ENCODE results near the gene ASF1A. TPM values are rescaled to one million over a fixed set of nuclear protein-coding genes. Genes with fewer than 3 reads are reported as not detected.

Gene ASF1A
- total and polyA plus RNA-seq, 12 donors: 11.7 to 27.2 (median 22.0) TPM

DNA sequence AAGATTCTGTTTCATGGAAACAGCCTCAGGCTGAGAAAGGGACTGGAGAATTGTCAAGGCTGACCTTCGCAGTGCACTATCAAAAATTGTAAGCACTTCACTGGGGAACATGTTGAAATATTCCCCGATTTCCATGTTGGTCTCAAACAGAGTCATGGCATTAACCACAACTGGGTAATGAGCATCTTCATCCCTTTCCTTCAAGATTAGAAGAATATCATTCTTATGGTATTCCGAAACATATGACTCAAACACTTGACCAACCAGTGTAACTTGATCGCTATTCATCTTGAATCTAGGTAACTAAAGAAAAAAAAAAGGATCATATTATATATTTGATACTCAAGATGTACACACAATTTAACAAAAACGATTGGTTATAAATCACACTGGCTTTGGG is 37.5 kb downstream of the ASF1A start:
- Histone ChIP-seq H3K27ac (no peak overlapping the region), H3K9me3 (no peaks in the 10 kb centered on the region), H3K4me3 (no peak overlapping the region), H3K36me3 (peaks cover 0 to 70% (median 13%) of the 10 kb centered on the region in 9 donors), H3K4me1 (peaks cover 0 to 25% (median 16%) of the 10 kb centered on the region in 9 donors), H3K27me3 (no peaks in the 10 kb centered on the region)
- 95 to 96% methylated on average over 5 of the region's 5 CpGs for WGBS, 2 donors
- TF ChIP-seq, protein P1, sequence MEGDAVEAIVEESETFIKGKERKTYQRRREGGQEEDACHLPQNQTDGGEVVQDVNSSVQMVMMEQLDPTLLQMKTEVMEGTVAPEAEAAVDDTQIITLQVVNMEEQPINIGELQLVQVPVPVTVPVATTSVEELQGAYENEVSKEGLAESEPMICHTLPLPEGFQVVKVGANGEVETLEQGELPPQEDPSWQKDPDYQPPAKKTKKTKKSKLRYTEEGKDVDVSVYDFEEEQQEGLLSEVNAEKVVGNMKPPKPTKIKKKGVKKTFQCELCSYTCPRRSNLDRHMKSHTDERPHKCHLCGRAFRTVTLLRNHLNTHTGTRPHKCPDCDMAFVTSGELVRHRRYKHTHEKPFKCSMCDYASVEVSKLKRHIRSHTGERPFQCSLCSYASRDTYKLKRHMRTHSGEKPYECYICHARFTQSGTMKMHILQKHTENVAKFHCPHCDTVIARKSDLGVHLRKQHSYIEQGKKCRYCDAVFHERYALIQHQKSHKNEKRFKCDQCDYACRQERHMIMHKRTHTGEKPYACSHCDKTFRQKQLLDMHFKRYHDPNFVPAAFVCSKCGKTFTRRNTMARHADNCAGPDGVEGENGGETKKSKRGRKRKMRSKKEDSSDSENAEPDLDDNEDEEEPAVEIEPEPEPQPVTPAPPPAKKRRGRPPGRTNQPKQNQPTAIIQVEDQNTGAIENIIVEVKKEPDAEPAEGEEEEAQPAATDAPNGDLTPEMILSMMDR (IDR thresholded peaks at IDR 0.05): no peak
- intact Hi-C loops (cut with DNase I): no loop called here
- ATAC-seq: no peak
- DNase-seq: no peak

DNA sequence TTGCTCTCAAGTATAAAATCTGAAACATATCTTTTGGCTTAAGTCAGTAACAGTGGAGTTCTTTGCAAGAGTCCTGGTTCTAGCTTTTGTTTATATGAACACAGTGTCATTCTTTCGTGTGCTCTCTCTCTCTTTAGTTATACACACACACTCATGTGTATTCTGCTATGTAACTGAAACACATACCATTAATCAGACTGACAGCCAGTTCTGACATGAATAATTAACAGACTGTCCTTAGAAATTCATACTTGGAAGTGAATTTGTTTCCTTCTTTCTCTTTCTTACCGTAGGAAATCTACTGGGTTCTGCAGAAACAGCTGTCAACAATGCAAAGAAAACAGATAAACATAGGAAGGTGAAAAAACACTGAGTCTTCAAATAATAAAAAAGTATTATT is 38.5 kb downstream of the ASF1A start:
- ATAC-seq: no peak
- intact Hi-C loops (cut with DNase I): no loop called here

DNA sequence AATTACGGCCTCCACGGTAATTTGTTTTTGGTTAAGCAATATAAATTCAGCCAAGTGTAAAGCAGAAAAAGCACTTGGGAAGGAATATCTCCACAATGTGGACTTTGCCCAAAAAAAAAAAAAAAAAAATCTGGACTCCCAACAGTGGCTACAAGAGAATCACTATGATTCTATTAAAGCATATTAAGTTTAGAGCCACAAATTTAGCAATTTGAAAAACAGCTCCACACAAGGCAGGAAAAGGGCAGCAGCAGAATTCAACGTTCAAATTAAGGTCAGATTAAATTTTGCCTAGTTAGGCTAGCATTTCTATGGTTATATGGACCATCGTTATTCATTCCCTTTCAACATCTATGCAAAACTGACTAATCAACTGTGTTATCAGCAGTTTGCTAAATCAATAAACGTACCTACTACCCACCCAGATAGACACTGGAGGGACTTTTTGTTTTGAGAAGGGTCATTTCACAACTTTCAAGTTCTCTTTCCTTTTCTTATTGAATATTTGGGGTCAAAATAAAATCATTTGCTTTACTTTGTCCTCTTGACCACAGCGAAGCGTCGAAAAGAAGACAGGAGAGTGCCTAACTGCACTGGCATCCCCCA is 40.0 kb downstream of the ASF1A start:
- peak overlapping the region in 9 of 10 donors; percentile 83 to 99 (median 95) for H3K27ac ChIP-seq
- intact Hi-C loops (cut with DNase I): loop anchor here in 5 of 10 donors (2.0 kb wide), 1 partner anchor 39 kb away; the partner anchor contains the start of gene ASF1A (in 5 of the 5)
- H3K4me3 ChIP-seq: peak overlapping the region; percentile 71 to 95 (median 88)
- no peaks in the 10 kb centered on the region for H3K9me3 ChIP-seq
- H3K4me1 ChIP-seq: peaks cover 0 to 25% (median 16%) of the 10 kb centered on the region in 9 donors
- TF ChIP-seq, protein P1 (IDR thresholded peaks at IDR 0.05): no peak
- 27 to 30% methylated on average over 8 of the region's 8 CpGs for WGBS, 2 donors
- H3K27me3 ChIP-seq: no peaks in the 10 kb centered on the region
- no peak for ATAC-seq
- no peak for DNase-seq
- H3K36me3 ChIP-seq: peaks cover 0 to 45% (median 2%) of the 10 kb centered on the region in 9 donors

More for the DNA sequence above, 38.5 kb downstream of the ASF1A start:
- TF ChIP-seq, protein P1 (IDR thresholded peaks at IDR 0.05): no peak
- no peak overlapping the region for H3K27ac ChIP-seq
- H3K9me3 ChIP-seq: no peaks in the 10 kb centered on the region
- no peak overlapping the region for H3K4me3 ChIP-seq
- no peak for DNase-seq
- WGBS, 2 donors: 75 to 85% methylated on average over 2 of the region's 2 CpGs
- H3K36me3 ChIP-seq: peaks cover 0 to 60% (median 13%) of the 10 kb centered on the region in 9 donors
- no peaks in the 10 kb centered on the region for H3K27me3 ChIP-seq
- peaks cover 0 to 25% (median 16%) of the 10 kb centered on the region in 9 donors for H3K4me1 ChIP-seq

DNA sequence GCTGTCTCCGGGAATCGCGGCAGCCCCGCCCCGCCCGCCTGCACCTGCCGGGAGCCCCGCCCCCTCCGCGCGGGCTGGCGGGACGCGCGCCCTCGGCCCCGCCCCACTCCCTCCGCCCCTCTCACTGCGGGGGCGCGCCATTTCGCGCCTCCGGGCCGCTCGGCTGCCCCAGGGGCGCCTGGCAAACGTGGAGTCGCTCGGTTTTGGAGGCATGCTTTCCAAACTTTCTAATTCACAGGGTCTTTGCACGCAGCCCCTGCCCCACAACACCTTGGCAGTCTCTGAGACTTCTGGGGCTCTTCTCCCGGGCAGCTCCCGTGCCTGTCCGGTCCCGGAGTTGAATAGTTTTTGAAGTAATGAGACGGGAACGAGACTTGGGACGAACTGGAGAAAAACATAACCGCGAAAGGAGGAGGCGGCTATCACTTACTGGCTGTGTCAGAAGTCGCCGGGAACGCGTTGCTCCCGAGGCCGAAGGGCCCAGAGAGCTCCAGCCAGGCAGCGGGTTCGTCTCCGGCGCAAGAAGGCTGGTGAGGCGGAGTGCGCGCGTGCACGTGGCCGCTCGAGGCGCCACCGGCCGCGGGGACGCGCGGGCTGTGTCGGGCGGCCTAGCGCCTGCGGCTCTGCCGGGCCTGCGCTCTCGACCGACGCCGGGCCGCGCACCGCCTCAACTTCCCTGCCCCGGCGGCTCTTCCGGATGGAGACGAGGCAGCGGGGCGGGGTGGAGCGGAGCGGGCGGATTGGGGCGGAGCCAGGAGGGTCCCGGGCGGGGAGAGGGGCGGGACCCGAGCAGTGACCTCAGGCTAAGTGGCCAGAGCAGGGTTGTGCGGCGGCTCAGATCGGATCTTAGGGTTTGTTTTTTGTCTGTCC is 40.7 kb downstream of the ASF1A start, which contains the start of gene MCM9:
MCM9 (minus strand) TSS at position 699 of the 870 bp plus-strand sequence. CDS start 3,436 bp downstream, outside the sequence.
- H3K36me3 ChIP-seq: peaks cover 0 to 38% (median 0%) of the 10 kb centered on the region in 9 donors
- WGBS, 2 donors: 0% methylated on average over 91 to 95 of the region's 95 CpGs
- TF ChIP-seq, protein P1 (IDR thresholded peaks at IDR 0.05): no peak
- peak; percentile 97 to 99 (median 98) for ATAC-seq
- H3K27ac ChIP-seq: peak within 1 kb of the TSS; percentile 83 to 99 (median 96)
- DNase-seq: peak; percentile 93
- intact Hi-C loops (cut with DNase I): loop anchor here in 5 of 10 donors (2.0 kb wide), 1 partner anchor 40 kb away; the partner anchor contains the start of gene ASF1A (in 5 of the 5)
- peaks cover 0 to 25% (median 19%) of the 10 kb centered on the region in 9 donors for H3K4me1 ChIP-seq
- H3K27me3 ChIP-seq: no peaks in the 10 kb centered on the region
- peak within 1 kb of the TSS; percentile 71 to 95 (median 88) for H3K4me3 ChIP-seq
- H3K9me3 ChIP-seq: no peaks in the 10 kb centered on the region

All from heart right ventricle (tissue), 16 donors.